T-helper 9 cell (primary cell): ENCODE data around the gene HIC1.

Experiments used
- DNase-seq: peaks from one replicate; pipeline ENCODE4 v3.0.0-alpha.2; 2020

HIC1 gene

DNA sequence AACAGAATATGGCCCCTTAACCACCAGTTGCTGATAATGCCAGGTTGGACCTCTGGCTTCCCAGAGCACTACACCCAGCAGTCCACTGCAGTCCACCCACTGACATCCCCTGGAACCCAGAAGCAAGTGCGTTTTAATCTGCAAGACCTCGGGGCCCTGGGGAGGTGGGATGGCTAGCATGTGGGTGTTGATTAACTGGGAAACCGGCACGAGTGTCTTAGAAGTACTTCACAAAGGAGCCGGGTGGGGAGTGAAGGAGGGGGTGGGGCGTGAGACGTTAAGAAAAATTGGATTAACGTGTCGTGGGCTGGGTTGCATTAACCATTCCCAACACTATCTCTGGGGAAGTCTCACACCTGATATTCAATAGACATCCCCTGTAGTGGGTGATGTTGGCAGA lies 6.1 kb upstream of the HIC1 start:
- no peak for DNase-seq

DNA sequence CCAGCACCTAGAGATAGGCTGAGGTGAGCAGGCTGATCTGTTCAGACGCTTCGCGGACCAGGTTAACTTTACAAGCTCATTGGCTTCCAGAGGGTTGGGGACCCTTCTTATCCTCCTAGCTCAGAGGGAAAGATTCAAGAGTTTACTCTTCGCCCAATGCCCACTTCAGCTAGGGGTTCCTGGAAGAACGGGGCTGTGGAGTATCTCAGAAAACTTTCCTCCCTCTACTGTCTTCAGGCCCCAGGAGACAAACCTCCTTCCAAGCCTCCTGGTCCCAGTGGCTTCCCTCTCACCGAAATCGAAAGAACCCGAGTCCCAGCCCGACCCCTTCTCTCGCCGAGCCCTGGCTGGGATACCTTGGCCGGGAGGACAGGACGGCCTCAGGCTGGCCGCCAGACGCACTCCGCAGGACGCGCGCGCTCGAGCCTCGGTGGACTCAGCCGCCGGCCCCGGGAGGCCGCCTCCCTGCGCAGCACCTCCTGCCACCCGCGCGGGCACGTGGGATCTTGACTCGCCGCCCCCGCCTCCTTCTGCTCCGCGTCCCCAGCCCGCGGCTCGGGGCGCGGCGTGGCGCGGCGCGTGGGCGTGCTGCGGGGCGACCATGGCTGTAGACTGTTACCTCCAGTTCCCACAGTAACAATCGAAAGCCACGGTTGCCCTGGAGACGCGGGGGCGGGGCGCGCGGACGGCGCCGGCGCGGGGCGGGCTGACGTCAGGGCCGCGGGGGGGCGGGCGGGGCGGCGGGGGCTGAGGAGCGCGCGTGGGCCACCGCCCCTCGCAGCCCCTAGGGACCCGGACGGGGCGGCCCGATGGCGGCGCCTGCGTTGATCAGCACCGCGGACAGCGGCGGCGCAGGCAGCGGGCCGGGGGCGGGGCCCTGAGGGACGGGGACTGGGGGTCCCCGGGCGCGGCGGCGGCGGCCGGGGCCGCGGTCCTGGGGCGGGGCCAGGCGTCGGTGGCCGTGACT lies 5.3 kb upstream of the HIC1 start:
- peak; percentile 88 for DNase-seq

DNA sequence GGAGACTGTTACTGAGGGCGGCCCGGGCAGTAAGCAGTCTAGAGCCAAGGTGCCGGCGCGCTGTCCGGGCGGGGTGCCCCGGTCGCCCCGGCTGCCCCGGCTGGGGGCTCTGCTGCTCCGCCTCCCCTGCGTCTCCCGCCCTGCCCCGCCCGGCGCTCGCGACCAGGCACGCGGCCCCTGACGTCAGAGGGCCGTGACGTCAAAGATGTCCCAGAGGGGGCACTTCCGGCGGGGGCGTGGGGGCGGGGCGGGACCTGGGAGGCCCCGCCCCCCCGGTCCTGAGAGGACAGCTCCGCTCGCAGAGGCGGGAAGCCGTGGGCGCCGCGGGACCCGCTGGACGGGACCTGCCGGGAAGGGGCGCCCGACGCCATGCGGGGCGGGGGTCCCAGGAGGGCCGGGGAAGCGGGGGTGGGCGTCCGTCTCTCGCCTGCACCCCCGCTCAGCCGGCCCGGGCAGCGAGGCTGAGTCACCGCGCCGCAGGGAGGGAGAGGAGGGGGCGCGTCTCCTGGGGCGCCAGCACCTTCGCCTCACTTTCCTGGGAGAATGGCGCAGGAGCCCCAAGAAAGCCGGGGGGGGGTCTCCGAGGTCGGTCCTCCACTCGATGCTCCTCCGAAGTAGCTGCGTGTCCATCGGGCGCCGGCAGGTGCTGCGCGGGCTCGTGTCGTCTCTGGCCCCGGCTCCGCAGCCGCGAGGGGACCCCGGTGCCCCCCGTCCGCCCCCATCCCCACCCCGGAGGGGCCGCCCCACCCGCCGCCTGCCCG lies 4.4 kb upstream of the HIC1 start:
- DNase-seq, result peak; percentile 75

DNA sequence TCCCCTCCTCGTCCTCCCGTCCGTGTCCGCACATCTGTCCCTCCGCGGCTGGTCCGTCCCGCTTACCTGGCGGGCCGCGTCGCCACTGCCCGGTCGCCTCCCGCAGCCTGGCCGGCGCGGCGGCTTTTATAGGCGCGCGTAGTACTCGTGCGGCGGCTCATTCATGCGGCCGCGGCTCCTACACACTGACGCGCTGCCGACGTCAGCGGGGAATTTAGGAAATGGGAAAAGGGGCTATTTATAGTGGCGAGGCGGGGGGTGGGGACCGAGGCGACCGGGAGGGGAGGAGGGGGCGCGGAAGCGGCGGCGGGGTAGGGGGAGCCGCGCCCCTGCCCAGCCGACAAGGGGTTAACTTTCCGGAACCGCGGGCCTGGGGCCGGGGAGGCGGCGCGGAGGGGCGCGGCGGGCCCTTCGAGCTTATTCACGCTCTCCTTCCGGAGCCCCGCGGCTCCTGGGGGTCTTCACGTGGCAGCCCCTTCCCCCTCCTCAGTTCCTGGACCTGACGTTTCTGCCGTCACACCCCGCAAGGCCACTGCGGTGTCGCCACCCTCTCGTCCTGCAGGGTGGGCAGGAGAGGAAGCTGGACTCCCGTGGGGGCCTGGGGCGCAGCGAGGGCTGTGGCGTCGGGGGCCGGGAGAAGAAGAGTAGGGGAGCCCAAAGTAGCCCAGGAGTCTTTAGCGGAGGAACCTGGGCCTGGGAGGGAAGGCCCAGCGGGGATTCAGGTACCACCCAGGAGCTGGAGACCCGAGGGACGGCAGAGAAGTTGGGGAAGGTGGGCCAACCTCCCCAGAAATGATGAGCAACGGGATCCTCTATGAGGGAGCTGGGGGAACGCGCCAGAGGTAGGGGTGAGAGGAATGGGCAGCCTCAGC lies 3.6 kb upstream of the HIC1 start:
- no peak for DNase-seq

DNA sequence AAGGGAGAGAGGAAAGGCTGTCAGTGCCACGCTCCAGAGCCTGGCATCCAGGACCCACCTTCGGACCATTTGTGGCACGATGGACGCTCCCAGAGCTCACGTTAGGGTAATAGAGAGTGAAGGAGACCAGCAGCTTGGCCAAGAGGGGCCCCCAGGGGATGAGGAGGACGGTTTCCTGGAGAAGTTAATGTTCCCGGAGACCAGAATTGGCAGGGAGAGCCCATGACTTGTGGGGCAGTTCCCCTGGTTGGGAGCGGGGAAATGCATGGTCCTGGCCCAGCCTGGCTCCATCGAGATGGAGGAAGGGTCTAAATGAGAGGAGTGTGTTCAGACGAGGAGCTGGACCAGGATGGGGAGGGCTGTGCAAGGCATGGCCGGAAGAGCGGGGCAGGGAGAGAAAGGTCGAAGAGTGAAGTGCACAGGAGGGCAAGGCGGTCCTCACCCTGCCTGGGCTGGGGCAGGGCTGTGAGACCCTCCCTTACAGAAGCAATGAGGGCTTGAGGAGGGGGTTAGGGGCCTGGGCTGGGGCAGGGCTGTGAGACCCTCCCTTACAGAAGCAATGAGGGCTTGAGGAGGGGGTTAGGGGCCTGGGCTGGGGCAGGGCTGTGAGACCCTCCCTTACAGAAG lies 2.9 kb upstream of the HIC1 start:
- DNase-seq, result no peak

DNA sequence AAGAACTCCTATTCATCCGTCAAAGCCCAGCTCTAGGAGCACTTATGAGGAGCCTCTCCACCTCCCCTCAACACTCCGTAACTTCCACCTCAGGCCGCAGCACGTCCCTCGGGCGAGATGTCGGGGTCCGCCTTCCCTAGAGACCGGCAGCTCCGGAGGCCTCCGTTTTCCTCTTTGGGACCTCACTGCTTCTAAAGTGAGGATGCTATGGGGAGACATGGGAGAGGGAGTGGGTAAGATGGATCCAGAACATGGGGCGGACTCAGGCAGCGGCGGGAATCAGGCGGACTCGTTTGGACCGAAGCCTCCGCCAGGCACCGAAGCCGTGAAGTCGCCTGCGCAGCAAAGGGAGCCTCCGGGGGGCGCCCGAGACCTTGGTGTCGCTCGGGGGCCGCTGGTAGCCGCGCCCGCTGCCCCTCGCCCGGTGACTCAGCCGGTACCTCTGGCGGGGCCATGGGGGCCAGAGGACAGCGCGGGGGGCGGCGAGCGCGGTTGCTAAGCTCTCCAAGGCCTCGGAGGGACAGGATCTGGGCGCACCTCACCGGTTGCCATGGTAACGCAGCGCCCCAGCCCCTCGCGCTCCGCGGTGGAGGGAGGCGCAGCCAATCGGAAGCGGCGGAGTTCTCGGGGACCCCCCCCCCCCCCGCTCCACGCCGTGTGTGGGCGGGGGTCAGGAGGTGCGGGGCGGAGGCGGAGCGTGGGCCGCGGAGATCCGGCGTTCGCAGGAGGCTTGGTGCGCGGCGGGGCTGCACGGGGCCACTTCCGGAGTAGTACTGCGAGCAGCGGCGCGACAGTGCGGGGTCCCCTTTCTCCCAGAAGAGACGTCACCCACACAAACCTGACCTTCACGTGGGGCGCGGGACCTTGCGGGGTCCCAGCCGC lies 1.3 kb upstream of the HIC1 start:
- DNase-seq, result peak; percentile 74

DNA sequence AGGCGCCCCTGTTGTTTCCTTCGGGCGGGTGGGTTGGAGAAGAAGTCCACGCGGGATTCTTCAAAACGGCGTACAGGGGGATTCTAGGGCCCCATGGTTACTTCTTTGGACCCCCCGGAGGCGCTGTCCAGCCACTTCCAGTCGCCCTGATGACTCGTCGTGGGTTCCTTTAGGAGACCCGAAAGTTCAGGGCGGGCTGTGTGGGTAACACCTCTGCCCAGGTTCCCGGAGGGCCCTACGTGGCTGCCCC lies 716 bp upstream of the HIC1 start:
- no peak for DNase-seq

DNA sequence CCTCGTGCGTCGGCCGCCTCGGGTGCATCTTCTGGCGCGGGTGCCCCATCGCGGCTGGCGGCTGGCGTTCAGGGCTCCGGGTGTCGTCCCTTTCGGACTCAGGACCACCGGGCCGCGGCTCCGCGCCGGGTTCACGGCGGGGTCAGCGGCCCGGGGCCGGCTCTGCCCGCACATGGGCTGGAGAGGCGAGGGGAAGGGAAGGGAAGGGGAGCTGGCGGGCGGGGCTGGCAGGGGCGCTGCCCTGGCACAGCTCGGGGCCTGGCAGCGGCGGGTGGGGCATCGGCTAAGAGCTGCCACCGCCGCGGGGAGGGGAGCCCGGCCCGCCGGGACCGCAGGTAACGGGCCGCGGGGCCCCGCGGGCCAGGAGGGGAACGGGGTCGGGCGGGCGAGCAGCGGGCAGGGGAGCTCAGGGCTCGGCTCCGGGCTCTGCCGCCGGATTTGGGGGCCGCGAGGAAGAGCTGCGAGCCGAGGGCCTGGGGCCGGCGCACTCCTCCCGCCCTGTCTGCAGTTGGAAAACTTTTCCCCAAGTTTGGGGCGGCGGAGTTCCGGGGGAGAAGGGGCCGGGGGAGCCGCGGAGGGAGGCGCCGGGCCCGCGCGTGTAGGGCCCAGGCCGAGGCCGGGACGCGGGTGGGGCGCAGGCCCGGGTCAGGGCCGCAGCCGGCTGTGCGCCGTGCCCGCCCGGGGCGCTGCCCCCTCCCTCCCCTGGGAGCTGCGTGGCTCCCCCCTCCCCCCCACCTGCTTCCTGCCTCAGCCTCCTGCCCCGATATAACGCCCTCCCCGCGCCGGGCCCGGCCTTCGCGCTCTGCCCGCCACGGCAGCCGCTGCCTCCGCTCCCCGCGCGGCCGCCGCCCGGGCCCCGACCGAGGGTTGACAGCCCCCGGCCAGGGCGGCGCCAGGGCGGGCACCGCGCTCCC lies 646 bp downstream of the HIC1 start:
- no peak for DNase-seq

DNA sequence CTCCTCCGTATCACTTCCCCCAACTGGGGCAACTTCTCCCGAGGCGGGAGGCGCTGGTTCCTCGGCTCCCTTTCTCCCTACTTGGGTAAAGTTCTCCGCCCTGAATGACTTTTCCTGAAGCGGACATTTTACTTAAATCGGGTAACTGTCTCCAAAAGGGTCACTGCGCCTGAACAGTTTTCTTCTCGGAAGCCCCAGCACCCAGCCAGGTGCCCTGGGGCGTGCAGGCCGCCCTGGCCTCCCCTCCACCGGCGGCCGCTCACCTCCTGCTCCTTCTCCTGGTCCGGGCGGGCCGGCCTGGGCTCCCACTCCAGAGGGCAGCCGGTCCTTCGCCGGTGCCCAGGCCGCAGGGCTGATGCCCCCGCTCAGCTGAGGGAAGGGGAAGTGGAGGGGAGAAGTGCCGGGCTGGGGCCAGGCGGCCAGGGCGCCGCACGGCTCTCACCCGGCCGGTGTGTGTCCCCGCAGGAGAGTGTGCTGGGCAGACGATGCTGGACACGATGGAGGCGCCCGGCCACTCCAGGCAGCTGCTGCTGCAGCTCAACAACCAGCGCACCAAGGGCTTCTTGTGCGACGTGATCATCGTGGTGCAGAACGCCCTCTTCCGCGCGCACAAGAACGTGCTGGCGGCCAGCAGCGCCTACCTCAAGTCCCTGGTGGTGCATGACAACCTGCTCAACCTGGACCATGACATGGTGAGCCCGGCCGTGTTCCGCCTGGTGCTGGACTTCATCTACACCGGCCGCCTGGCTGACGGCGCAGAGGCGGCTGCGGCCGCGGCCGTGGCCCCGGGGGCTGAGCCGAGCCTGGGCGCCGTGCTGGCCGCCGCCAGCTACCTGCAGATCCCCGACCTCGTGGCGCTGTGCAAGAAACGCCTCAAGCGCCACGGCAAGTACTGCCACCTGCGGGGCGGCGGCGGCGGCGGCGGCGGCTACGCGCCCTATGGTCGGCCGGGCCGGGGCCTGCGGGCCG lies 1.6 kb downstream of the HIC1 start:
- DNase-seq, result peak; percentile 34

DNA sequence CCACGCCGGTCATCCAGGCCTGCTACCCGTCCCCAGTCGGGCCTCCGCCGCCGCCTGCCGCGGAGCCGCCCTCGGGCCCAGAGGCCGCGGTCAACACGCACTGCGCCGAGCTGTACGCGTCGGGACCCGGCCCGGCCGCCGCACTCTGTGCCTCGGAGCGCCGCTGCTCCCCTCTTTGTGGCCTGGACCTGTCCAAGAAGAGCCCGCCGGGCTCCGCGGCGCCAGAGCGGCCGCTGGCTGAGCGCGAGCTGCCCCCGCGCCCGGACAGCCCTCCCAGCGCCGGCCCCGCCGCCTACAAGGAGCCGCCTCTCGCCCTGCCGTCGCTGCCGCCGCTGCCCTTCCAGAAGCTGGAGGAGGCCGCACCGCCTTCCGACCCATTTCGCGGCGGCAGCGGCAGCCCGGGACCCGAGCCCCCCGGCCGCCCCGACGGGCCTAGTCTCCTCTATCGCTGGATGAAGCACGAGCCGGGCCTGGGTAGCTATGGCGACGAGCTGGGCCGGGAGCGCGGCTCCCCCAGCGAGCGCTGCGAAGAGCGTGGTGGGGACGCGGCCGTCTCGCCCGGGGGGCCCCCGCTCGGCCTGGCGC lies 2.4 kb downstream of the HIC1 start:
- DNase-seq, result no peak

DNA sequence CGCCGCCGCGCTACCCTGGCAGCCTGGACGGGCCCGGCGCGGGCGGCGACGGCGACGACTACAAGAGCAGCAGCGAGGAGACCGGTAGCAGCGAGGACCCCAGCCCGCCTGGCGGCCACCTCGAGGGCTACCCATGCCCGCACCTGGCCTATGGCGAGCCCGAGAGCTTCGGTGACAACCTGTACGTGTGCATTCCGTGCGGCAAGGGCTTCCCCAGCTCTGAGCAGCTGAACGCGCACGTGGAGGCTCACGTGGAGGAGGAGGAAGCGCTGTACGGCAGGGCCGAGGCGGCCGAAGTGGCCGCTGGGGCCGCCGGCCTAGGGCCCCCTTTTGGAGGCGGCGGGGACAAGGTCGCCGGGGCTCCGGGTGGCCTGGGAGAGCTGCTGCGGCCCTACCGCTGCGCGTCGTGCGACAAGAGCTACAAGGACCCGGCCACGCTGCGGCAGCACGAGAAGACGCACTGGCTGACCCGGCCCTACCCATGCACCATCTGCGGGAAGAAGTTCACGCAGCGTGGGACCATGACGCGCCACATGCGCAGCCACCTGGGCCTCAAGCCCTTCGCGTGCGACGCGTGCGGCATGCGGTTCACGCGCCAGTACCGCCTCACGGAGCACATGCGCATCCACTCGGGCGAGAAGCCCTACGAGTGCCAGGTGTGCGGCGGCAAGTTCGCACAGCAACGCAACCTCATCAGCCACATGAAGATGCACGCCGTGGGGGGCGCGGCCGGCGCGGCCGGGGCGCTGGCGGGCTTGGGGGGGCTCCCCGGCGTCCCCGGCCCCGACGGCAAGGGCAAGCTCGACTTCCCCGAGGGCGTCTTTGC lies 3.1 kb downstream of the HIC1 start:
- DNase-seq, result no peak

DNA sequence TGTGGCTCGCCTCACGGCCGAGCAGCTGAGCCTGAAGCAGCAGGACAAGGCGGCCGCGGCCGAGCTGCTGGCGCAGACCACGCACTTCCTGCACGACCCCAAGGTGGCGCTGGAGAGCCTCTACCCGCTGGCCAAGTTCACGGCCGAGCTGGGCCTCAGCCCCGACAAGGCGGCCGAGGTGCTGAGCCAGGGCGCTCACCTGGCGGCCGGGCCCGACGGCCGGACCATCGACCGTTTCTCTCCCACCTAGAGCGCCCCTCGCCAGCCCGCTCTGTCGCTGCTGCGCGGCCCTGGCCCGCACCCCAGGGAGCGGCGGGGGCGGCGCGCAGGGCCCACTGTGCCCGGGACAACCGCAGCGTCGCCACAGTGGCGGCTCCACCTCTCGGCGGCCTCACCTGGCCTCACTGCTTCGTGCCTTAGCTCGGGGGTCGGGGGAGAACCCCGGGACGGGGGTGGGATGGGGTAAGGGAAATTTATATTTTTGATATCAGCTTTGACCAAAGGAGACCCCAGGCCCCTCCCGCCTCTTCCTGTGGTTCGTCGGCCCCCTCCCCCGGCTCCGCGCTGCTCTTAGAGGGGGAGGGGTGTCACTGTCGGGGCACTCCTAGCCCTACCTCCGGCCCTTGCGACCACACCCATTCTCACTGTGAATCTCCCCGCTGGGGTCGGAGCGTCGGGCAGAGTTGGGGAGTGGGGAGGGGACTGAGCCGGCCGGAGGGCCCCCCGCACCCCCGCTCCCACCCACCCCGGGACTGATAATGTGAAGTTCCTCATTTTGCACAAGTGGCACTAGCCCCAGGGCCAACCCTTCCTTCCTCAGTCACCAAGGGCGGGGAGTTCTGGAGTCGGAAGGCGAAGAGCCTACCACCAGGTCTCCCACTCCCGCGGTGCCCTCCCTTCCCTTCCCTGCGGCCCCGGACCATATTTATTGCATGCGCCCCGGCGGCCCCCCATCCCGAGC lies 4.0 kb downstream of the HIC1 start:
- DNase-seq, result peak; percentile 64

DNA sequence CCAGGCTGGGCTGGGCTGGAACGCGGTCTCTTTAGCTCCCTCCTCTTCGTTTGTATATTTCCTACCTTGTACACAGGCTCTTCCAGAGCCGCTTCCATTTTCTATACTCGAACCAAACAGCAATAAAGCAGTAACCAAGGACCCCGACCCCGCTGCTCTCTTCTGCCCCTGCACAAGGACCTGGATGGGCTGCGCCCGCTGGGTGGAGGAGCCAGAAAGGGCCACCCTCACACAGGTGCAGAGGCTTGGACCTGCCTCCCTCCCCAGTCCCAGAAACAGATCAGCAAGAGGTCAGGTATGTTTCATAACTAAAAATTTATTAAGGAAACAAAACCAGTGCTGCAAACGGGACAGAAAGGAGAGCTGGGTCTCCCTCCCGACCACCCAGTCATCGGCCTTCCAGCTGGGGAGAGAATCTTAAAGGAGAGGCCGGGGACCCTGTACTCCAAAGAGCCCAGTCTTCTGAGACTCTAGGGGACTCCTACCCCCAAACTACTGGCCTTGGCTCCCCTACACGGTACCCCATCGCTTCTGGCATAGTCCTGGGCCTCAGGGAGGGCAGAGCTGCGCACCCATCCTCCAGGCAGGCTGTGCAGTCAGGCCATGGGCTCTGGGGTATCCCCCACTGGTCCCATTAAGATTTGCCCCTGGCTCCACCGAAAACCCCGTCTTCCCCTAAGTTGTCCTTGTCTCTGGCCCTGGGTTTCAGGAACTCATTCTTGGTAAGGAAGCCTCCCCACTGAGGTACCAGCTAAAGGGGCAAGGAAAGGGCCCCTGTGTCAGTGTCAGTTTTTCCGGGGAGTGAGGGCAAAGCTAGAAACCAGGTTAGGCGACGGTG lies 4.9 kb downstream of the HIC1 start:
- DNase-seq, result no peak

DNA sequence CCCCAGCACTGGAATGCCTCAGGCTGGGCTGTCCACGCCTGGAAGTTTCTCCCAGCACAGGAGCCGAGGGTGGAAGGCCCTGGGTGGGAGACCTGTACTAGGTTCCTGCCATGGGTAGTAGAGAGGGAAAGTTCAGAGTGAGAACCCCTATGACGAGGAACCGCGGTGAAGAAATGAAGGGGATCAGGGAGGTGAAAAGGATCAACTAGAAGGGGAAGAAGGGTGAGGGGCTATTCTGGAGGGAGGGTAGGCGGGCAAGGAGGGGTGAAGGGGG lies 5.4 kb downstream of the HIC1 start:
- DNase-seq, result no peak

DNA sequence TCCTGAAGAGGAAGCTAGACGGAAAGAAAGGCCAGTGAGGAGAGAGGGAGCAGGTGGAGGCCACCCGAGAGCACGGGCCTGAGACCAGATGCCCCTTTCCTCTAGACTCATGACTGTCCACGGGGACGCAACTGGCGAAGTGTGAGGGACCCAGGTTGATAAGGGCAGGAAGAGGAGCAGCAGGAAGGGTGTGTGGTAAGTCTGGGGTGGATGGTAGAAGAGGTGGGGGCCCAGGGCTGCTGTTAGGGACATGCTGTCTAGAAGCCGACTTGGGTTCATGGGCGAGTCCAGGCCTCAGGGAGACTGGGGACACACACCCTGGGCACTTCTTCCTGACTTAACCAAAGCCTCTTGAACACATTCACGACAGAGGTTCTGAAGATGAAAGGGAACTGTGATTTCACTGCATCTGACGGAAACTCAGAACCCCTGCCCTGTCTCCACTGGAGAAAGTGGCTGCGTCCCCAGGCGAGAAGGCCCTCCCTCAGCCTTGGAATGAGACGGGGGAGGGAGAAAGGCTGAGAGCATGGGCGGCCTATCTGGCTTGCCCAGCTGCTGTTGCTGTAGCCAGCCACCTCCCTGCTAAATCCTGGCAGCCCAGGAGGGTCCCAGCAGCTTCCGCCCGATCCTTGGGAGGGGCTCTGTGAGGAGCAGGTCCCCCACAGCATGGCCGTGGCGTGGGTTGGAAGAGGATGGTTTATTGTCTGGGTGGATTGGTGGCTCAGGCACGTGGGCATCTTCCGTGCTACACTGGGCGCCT lies 6.0 kb downstream of the HIC1 start:
- DNase-seq, result no peak
